ENCODE results near the gene EIF4G3.

The EIF4G3 gene

DNA sequence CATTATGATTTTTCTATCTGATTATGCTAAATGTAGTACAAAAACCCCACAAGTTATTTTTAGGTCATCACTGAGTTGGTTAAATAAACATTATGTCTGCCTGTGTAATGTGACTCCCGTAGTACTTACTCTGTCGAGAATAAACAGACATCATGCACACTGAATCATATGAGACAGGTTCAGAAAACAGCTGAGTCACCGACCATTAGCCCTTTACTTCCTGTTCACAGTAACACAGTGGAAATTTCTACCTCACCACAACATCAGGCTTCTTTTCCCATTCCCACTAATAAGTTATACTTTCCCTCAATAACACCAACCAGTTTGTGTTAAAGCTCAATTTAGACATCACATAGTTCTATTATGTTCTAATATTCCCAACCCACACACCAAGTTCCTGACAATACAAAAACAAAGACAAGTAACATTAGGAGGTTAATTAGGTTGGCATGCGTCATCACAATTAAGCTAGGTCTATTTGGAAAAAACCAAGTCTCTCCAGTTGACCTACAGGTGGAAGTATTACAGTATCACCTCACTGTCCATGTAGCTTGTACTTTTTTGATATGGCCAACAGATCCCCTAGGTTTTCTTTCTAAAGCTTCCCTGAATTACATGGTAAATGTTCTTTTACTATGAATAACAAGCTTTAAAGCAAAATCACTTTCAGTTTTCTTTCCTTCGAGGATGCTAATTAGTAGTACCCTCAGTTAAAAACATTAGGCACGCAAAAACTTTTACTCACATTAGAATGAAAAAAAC is 154.2 kb downstream of the EIF4G3 start:
- no peak for TF ChIP-seq EZH2phosphoT487 (IDR thresholded peaks at IDR 0.05; ENCODE audit: low read length)
- TF ChIP-seq, protein P1, sequence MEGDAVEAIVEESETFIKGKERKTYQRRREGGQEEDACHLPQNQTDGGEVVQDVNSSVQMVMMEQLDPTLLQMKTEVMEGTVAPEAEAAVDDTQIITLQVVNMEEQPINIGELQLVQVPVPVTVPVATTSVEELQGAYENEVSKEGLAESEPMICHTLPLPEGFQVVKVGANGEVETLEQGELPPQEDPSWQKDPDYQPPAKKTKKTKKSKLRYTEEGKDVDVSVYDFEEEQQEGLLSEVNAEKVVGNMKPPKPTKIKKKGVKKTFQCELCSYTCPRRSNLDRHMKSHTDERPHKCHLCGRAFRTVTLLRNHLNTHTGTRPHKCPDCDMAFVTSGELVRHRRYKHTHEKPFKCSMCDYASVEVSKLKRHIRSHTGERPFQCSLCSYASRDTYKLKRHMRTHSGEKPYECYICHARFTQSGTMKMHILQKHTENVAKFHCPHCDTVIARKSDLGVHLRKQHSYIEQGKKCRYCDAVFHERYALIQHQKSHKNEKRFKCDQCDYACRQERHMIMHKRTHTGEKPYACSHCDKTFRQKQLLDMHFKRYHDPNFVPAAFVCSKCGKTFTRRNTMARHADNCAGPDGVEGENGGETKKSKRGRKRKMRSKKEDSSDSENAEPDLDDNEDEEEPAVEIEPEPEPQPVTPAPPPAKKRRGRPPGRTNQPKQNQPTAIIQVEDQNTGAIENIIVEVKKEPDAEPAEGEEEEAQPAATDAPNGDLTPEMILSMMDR (IDR thresholded peaks at IDR 0.05; ENCODE audit: low read length), result no peak
- TF ChIP-seq EZH2 (optimal IDR thresholded peaks at IDR 0.05; ENCODE audit: low read depth, low read length), result no peak
- Histone ChIP-seq H3K4me2 (ENCODE audit: low read depth, low read length) (peak overlapping the region; percentile 62), H3K79me2 (ENCODE audit: low read length) (peaks cover 8% of the 10 kb centered on the region), H3K9me2 (replicated peaks; ENCODE audit: insufficient read depth, low read length) (no peaks in the 10 kb centered on the region), H4K20me1 (ENCODE audit: insufficient read depth, low read length) (no peaks in the 10 kb centered on the region), H3K9ac (ENCODE audit: low read length) (peak overlapping the region; percentile 65), H3K27me3 (replicated peaks; ENCODE audit: insufficient read depth, low read length) (no peaks in the 10 kb centered on the region), H3K4me1 (ENCODE audit: low read length) (peaks cover 3% of the 10 kb centered on the region), H3F3A (ENCODE audit: insufficient read depth, low read length) (peaks cover 11% of the 10 kb centered on the region), H3K36me3 (replicated peaks; ENCODE audit: insufficient read depth, low read length) (no peaks in the 10 kb centered on the region), H3K9me3 (replicated peaks; ENCODE audit: insufficient read depth, low read length) (no peaks in the 10 kb centered on the region), H3K4me3 (ENCODE audit: low read length) (peak overlapping the region; percentile 65), H2AFZ (ENCODE audit: low read length) (peak overlapping the region; percentile 52), H3K27ac (ENCODE audit: low read length) (peak overlapping the region; percentile 76)
- DNase-seq, result peak; percentile 90

DNA sequence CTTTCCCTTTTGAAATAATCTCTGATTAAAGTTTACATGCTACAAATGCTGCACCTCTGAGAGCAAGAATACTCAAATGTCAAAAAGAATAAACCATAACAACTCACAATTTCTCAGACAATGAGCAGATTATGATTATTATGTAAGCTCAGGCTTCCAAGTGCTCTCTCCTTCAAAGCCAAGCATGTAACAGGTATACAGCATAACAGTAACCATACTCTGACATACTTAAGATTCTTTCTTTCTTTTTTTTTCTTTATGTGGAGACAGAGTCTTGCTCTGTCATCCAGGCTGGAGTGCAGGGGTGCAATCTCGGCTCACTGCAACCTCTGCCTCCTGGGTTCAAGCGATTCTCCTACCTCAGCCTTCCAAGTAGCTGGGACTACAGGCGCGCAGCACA is 155.4 kb downstream of the EIF4G3 start:
- no peaks in the 10 kb centered on the region for H3K9me2 ChIP-seq (replicated peaks; ENCODE audit: insufficient read depth, low read length)
- TF ChIP-seq EZH2 (optimal IDR thresholded peaks at IDR 0.05; ENCODE audit: low read depth, low read length) (no peak), EZH2phosphoT487 (IDR thresholded peaks at IDR 0.05; ENCODE audit: low read length) (no peak)
- TF ChIP-seq, protein P1 (IDR thresholded peaks at IDR 0.05; ENCODE audit: low read length), result no peak
- H3K79me2 ChIP-seq (ENCODE audit: low read length), result peaks cover 8% of the 10 kb centered on the region
- H3K4me1 ChIP-seq (ENCODE audit: low read length), result peaks cover 6% of the 10 kb centered on the region
- no peaks in the 10 kb centered on the region for H3K36me3 ChIP-seq (replicated peaks; ENCODE audit: insufficient read depth, low read length)
- H3F3A ChIP-seq (ENCODE audit: insufficient read depth, low read length), result peaks cover 11% of the 10 kb centered on the region
- no peak overlapping the region for H3K9ac ChIP-seq (ENCODE audit: low read length)
- no peak overlapping the region for H2AFZ ChIP-seq (ENCODE audit: low read length)
- DNase-seq, result no peak
- H3K4me3 ChIP-seq (ENCODE audit: low read length), result no peak overlapping the region
- H3K27me3 ChIP-seq (replicated peaks; ENCODE audit: insufficient read depth, low read length), result no peaks in the 10 kb centered on the region
- H3K4me2 ChIP-seq (ENCODE audit: low read depth, low read length), result no peak overlapping the region
- no peaks in the 10 kb centered on the region for H4K20me1 ChIP-seq (ENCODE audit: insufficient read depth, low read length)
- no peaks in the 10 kb centered on the region for H3K9me3 ChIP-seq (replicated peaks; ENCODE audit: insufficient read depth, low read length)
- H3K27ac ChIP-seq (ENCODE audit: low read length), result no peak overlapping the region

DNA sequence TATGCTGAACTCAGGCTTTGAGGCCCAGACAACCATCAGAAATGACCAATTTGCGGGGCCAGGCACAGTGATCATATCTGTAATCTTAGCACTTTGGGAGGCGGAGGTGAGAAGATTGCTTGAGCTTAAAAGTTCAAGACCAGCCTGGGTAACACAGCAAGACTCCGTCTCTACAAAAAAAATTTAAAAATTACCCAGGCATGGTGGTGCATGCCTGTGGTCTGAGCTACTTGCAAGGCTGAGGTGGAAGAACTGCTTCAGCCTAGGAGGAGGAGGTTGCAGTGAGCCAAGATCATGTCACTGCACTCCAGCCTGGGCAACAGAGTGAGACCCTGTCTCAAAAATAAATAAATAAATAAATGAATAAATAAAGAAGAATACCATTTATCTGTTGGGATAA is 156.5 kb downstream of the EIF4G3 start:
- no peak overlapping the region for H3K27ac ChIP-seq (ENCODE audit: low read length)
- H3K9ac ChIP-seq (ENCODE audit: low read length), result no peak overlapping the region

More for the DNA sequence above, 156.5 kb downstream of the EIF4G3 start:
- no peaks in the 10 kb centered on the region for H4K20me1 ChIP-seq (ENCODE audit: insufficient read depth, low read length)
- no peak for DNase-seq
- H3K4me3 ChIP-seq (ENCODE audit: low read length), result no peak overlapping the region
- peaks cover 11% of the 10 kb centered on the region for H3F3A ChIP-seq (ENCODE audit: insufficient read depth, low read length)
- H3K9me3 ChIP-seq (replicated peaks; ENCODE audit: insufficient read depth, low read length), result no peaks in the 10 kb centered on the region
- peaks cover 11% of the 10 kb centered on the region for H3K4me1 ChIP-seq (ENCODE audit: low read length)
- TF ChIP-seq EZH2phosphoT487 (IDR thresholded peaks at IDR 0.05; ENCODE audit: low read length) (no peak), EZH2 (optimal IDR thresholded peaks at IDR 0.05; ENCODE audit: low read depth, low read length) (no peak)
- TF ChIP-seq, protein P1 (IDR thresholded peaks at IDR 0.05; ENCODE audit: low read length), result no peak
- no peaks in the 10 kb centered on the region for H3K36me3 ChIP-seq (replicated peaks; ENCODE audit: insufficient read depth, low read length)
- H3K9me2 ChIP-seq (replicated peaks; ENCODE audit: insufficient read depth, low read length), result no peaks in the 10 kb centered on the region
- H2AFZ ChIP-seq (ENCODE audit: low read length), result no peak overlapping the region
- H3K27me3 ChIP-seq (replicated peaks; ENCODE audit: insufficient read depth, low read length), result no peaks in the 10 kb centered on the region
- H3K4me2 ChIP-seq (ENCODE audit: low read depth, low read length), result no peak overlapping the region
- peaks cover 8% of the 10 kb centered on the region for H3K79me2 ChIP-seq (ENCODE audit: low read length)
